Gastrocnemius medialis (tissue), 4 donors: ENCODE data around the gene SMOC2.

Source experiments
- CTCF ChIP-seq, 5 experiments: fragments of 450-650 bp in 3 of 5; fragments of 200-600 bp in 2 of 5; sonication (generic) in 2 of 5; IDR thresholded peaks in 4 of 5; conservative IDR thresholded peaks in 1 of 5; 1 replicate in 4 of 5; 2 replicates in 1 of 5; pipeline ENCODE4 v1.5.1; 2016 to 2019; ENCODE audit warnings: antibody characterized with exemption in 5 of 5, mild to moderate bottlenecking in 3 of 5, moderate library complexity in 3 of 5
- POLR2A ChIP-seq, 2 donors: fragments of 450-650 bp; IDR thresholded peaks; one replicate each; pipeline ENCODE4 v1.6.1; 2017; ENCODE audit warnings: antibody characterized with exemption in 2 of 2, mild to moderate bottlenecking in 2 of 2, moderate library complexity in 2 of 2

- TF ChIP-seq CTCF (IDR thresholded peaks at IDR 0.05 in 4 of 5, conservative IDR thresholded peaks at IDR 0.05 in 1 of 5) (no peak), POLR2A (IDR thresholded peaks at IDR 0.05) (no peak)
Observed at GRCh38 chr6:168557512-168557911, 116.5 kb downstream of the SMOC2 start.
